Endothelial cell of umbilical vein (primary cell): ENCODE measurements around the gene FRY. TPM values are rescaled to one million over a fixed set of nuclear protein-coding genes. Genes with fewer than 3 reads are reported as not detected.

Experiments used
- BruUV-seq: library from RNA; stranded (reverse); fragments of 400-500 nt; replicated peaks from 2 replicates; lab custom pipeline; 2021; lab: Mats Ljungman, UMichigan
- CTCF ChIA-PET: fragments of 300-600, 350-600 bp; sonication (Branson Sonifier 250); formaldehyde crosslinking; loops from one replicate; lab custom pipeline; 2021; ENCODE audit warnings: antibody characterized with exemption, inconsistent platforms; lab: Charles Lee
- POLR2A ChIA-PET: fragments of 300-600, 350-600 bp; sonication (Branson Sonifier 250); formaldehyde crosslinking; loops from one replicate; lab custom pipeline; 2021; ENCODE audit warnings: antibody characterized with exemption, inconsistent platforms; lab: Charles Lee
- DNase-seq: peaks from one replicate; pipeline ENCODE4 v3.0.0-alpha.2; 2011; ENCODE audit warnings: low read depth, low spot score
- FAIRE-seq: peaks from 2 replicates; lab custom pipeline; 2011; peaks lifted over from hg19 to GRCh38; lab: Jason Lieb, UNC
- H2AFZ ChIP-seq: 2 replicates; pipeline ENCODE4 v1.6.0; 2012; ENCODE audit warnings: low read depth, low read length, control low read depth, inconsistent platforms
- H3K27ac ChIP-seq: 2 replicates; pipeline ENCODE4 v1.5.1; 2011; ENCODE audit warnings: low read depth, mild to moderate bottlenecking, control low read depth, low read length, moderate library complexity; ENCODE audit not compliant: insufficient read depth
- H3K27me3 ChIP-seq, 2 experiments: 2 replicates each; pipeline versions ENCODE4 v1.6.0 to v1.6.1; 2011; ENCODE audit warnings: low read length in 2 of 2, mixed read lengths in 1 of 2; ENCODE audit not compliant: control insufficient read depth in 2 of 2, insufficient read depth in 2 of 2
- H3K36me3 ChIP-seq, 2 experiments: 2 replicates in 1 of 2; 3 replicates in 1 of 2; pipeline ENCODE4 v1.5.1; 2011; ENCODE audit warnings: low read length in 2 of 2, mild to moderate bottlenecking in 1 of 2, moderate library complexity in 1 of 2; ENCODE audit not compliant: control insufficient read depth in 2 of 2, insufficient read depth in 2 of 2; ENCODE audit errors: extremely low read depth in 1 of 2
- H3K4me1 ChIP-seq: 3 replicates; pipeline ENCODE4 v1.5.1; 2011; ENCODE audit warnings: mild to moderate bottlenecking, low read length; ENCODE audit not compliant: control insufficient read depth, insufficient read depth; ENCODE audit errors: extremely low read depth
- H3K4me2 ChIP-seq: 2 replicates; pipeline ENCODE4 v1.6.1; 2011; ENCODE audit warnings: low read length, control low read depth, mixed read lengths; ENCODE audit not compliant: insufficient read depth
- H3K4me3 ChIP-seq, 3 experiments: fragments of 200-600 bp in 1 of 3; sonication (generic), shearing (Covaris generic) in 1 of 3; replicated peaks in 1 of 3; 2 replicates each; pipeline ENCODE4 v1.5.1; 2011 to 2016; ENCODE audit warnings: control low read depth in 3 of 3, low read length in 3 of 3, mild to moderate bottlenecking in 2 of 3, inconsistent platforms in 1 of 3, low read depth in 1 of 3, moderate library complexity in 1 of 3; ENCODE audit not compliant: insufficient read depth in 1 of 3
- H3K79me2 ChIP-seq: 2 replicates; pipeline ENCODE4 v1.6.0; 2012; ENCODE audit warnings: low read length, inconsistent platforms; ENCODE audit not compliant: control insufficient read depth, insufficient read depth
- H3K9ac ChIP-seq: replicated peaks from 2 replicates; pipeline ENCODE3; 2011; ENCODE audit warnings: low read length, control low read depth; ENCODE audit not compliant: insufficient read depth; ENCODE audit errors: extremely low read depth
- H3K9me1 ChIP-seq: replicated peaks from 3 replicates; pipeline ENCODE4 v1.6.0; 2011; ENCODE audit warnings: mild to moderate bottlenecking, low read length; ENCODE audit not compliant: control insufficient read depth, insufficient read depth; ENCODE audit errors: extremely low read depth
- H3K9me3 ChIP-seq: replicated peaks from 2 replicates; pipeline ENCODE4 v1.5.1; 2012; ENCODE audit warnings: low read length, inconsistent platforms; ENCODE audit not compliant: control insufficient read depth, insufficient read depth
- H4K20me1 ChIP-seq: replicated peaks from 2 replicates; pipeline ENCODE3; 2011; ENCODE audit warnings: mild to moderate bottlenecking, low read length; ENCODE audit not compliant: control insufficient read depth, insufficient read depth; ENCODE audit errors: extremely low read depth
- CTCF ChIP-seq, 2 donors: IDR thresholded peaks; 1 replicate in 1 of 2; 2 replicates in 1 of 2; pipeline ENCODE4 v1.5.1; 2011; ENCODE audit warnings: low read length in 2 of 2, mild to moderate bottlenecking in 2 of 2, moderate library complexity in 2 of 2, control low read depth in 1 of 2, inconsistent platforms in 1 of 2, low read depth in 1 of 2; ENCODE audit not compliant: insufficient read depth in 1 of 2; ENCODE audit errors: extremely low read depth in 1 of 2
- EZH2 ChIP-seq: IDR thresholded peaks from 2 replicates; pipeline ENCODE4 v1.6.1; 2012; ENCODE audit warnings: borderline replicate concordance, low read depth, mild to moderate bottlenecking, moderate library complexity, low read length, inconsistent platforms; ENCODE audit not compliant: severe bottlenecking
- FOS ChIP-seq: IDR thresholded peaks from 2 replicates; pipeline ENCODE4 v1.6.1; 2011; ENCODE audit warnings: mild to moderate bottlenecking, low read length, moderate library complexity, borderline replicate concordance; ENCODE audit not compliant: insufficient read depth
- GATA2 ChIP-seq: IDR thresholded peaks from 2 replicates; pipeline ENCODE4 v1.7.0; 2011; ENCODE audit warnings: low read depth, mild to moderate bottlenecking, moderate library complexity, mixed read lengths, low read length; ENCODE audit not compliant: insufficient read length, insufficient read depth
- JUN ChIP-seq: IDR thresholded peaks from 2 replicates; pipeline ENCODE4 v1.6.1; 2011; ENCODE audit warnings: borderline replicate concordance, low read depth; ENCODE audit not compliant: insufficient read length, insufficient read depth
- MAX ChIP-seq: IDR thresholded peaks from 2 replicates; pipeline ENCODE4 v1.6.1; 2011; ENCODE audit not compliant: insufficient read depth, insufficient read length
- MYC ChIP-seq: IDR thresholded peaks from one replicate; pipeline ENCODE4 v1.6.1; 2011; ENCODE audit warnings: mild to moderate bottlenecking, low read depth, low read length
- POLR2A ChIP-seq: IDR thresholded peaks from 2 replicates; pipeline ENCODE4 v1.6.1; 2012; ENCODE audit warnings: low read depth, mild to moderate bottlenecking, control low read depth, low read length
- POLR2AphosphoS5 ChIP-seq: IDR thresholded peaks from 2 replicates; pipeline ENCODE4 v1.6.1; 2012; ENCODE audit warnings: low read depth, mild to moderate bottlenecking, control low read depth, low read length, moderate library complexity; ENCODE audit not compliant: insufficient read depth
- dilution Hi-C: fragments of 300-500 bp; cut with MboI; formaldehyde crosslinking; loops from one replicate; pipeline ENCODE4 v1.15.0; 2019; ENCODE audit warnings: low sequenced_read_pairs; ENCODE audit not compliant: extremely low pct_ligation_motif_present
- intact Hi-C: fragments of 100-400 bp; cut with micrococcal nuclease; formaldehyde crosslinking; loops from one replicate; pipeline ENCODE4 v1.10.0; 2022
- polyA plus RNA-seq, 4 experiments: library from polyadenylated mRNA; depleted of rRNA in 3 of 4; stranded (reverse) in 3 of 4; unstranded in 1 of 4; fragments of >200 nt; gene quantifications; 2 replicates each; pipeline versions ENCODE4 v1.2.1 to v1.2.3, GENCODE V29; 2011 to 2012; ENCODE audit warnings: missing spikeins in 1 of 4
- total RNA-seq: library from RNA; stranded (reverse); gene quantifications from 2 replicates; pipeline ENCODE4 v1.2.3, GENCODE V29; 2021

FRY gene
- total and polyA plus RNA-seq, 2 donors (not counting 3 experiments of a cell fraction or from before 2014, with no cell fraction given) = 57.3 to 75.8 TPM

- Histone ChIP-seq H3K4me3 (no peak overlapping the region), H2AFZ (no peak overlapping the region), H3K27ac (no peak overlapping the region), H3K36me3 (no peaks in the 10 kb centered on the region), H3K9me1 (no peaks in the 10 kb centered on the region), H3K79me2 (no peaks in the 10 kb centered on the region), H3K9me3 (no peaks in the 10 kb centered on the region), H3K27me3 (no peaks in the 10 kb centered on the region), H4K20me1 (no peaks in the 10 kb centered on the region), H3K9ac (no peak overlapping the region), H3K4me1 (peaks cover 2% of the 10 kb centered on the region), H3K4me2 (no peak overlapping the region)
- dilution Hi-C loops = no loop called here
- no peak for FAIRE-seq
- BruUV-seq = no TSS peak
- CTCF ChIA-PET = no interaction called here
- no peak for DNase-seq
- POLR2A ChIA-PET = no interaction called here
- TF ChIP-seq CTCF (IDR thresholded peaks at IDR 0.05; ENCODE audit: extremely low read depth in 1 of 2, insufficient read depth in 1 of 2, low read depth in 1 of 2, low read length in 2 of 2) (no peak), GATA2 (no peak), MAX (no peak), POLR2AphosphoS5 (no peak), MYC (no peak), FOS (no peak), EZH2 (no peak), JUN (no peak), POLR2A (no peak)
- intact Hi-C loops = no loop called here
Observed at GRCh38 chr13:32107973-32108372, 76.4 kb downstream of the FRY start.
